AG09309 (cell line): Measurements from ENCODE around the gene ECT2.

ENCODE experiments used
- DNase-seq: peaks from one replicate; pipeline ENCODE4 v3.0.0-alpha.2; 2010; ENCODE audit warnings: low read depth
- H3K4me3 ChIP-seq: 2 replicates; pipeline ENCODE4 v1.5.1; 2011; ENCODE audit warnings: mild to moderate bottlenecking, low read depth, low read length, moderate library complexity; ENCODE audit not compliant: control insufficient read depth
- CTCF ChIP-seq: IDR thresholded peaks from 2 replicates; pipeline ENCODE4 v1.5.1; 2011; ENCODE audit warnings: mild to moderate bottlenecking, low read depth, low read length, inconsistent platforms; ENCODE audit not compliant: insufficient read depth, control insufficient read depth; ENCODE audit errors: missing control alignments

Gene ECT2

GRCh38 chr3:172839679-172840078 lies 89.2 kb downstream of the ECT2 start:
- no peak for DNase-seq
- no peak for TF ChIP-seq CTCF
- H3K4me3 ChIP-seq: no peak overlapping the region

- H3K4me3 ChIP-seq: no peak overlapping the region
- TF ChIP-seq CTCF: no peak
- no peak for DNase-seq
Measured at GRCh38 chr3:172840463-172840862, 89.9 kb downstream of the ECT2 start.

GRCh38 chr3:172840913-172841312 lies 90.4 kb downstream of the ECT2 start:
- no peak for TF ChIP-seq CTCF
- no peak overlapping the region for H3K4me3 ChIP-seq
- DNase-seq: no peak

- no peak for DNase-seq
- TF ChIP-seq CTCF: no peak
- H3K4me3 ChIP-seq: no peak overlapping the region
Measured at GRCh38 chr3:172844428-172844827, 93.9 kb downstream of the ECT2 start.

- H3K4me3 ChIP-seq: no peak overlapping the region
- no peak for TF ChIP-seq CTCF
- DNase-seq: no peak
Measured at GRCh38 chr3:172846103-172846561, 95.6 kb downstream of the ECT2 start.

GRCh38 chr3:172846706-172847105 lies 96.2 kb downstream of the ECT2 start:
- no peak for TF ChIP-seq CTCF
- DNase-seq: no peak
- no peak overlapping the region for H3K4me3 ChIP-seq

GRCh38 chr3:172847292-172847691 lies 96.8 kb downstream of the ECT2 start:
- no peak for DNase-seq
- no peak overlapping the region for H3K4me3 ChIP-seq
- TF ChIP-seq CTCF: no peak
